Hypothalamus (tissue), 51 donors: ENCODE measurements around the gene HES5.
"Not testable (repeated sequence)": the region's sequence is repeated elsewhere in the genome, so short reads cannot be mapped to it uniquely, and the experiment has no call there.

Experiments
- DNase-seq, 51 donors: peaks; one replicate each; lab custom pipeline; 2025; lab: John Stamatoyannopoulos, UW

The HES5 gene

GRCh38 chr1:2561446-2561845 is 31.4 kb upstream of the HES5 start:
- DNase-seq: no peak

- DNase-seq: peak in 1 of 51 donors; percentile 95
Measured at GRCh38 chr1:2560299-2561073, 30.4 kb upstream of the HES5 start.

- DNase-seq: peak in 1 of 51 donors; percentile 100
Measured at GRCh38 chr1:2559509-2560298, 29.6 kb upstream of the HES5 start.

GRCh38 chr1:2558861-2559260 is 28.8 kb upstream of the HES5 start:
- no peak for DNase-seq

GRCh38 chr1:2558420-2558819 is 28.4 kb upstream of the HES5 start:
- DNase-seq: peak in 1 of 51 donors; percentile 100

GRCh38 chr1:2557482-2558400 is 27.7 kb upstream of the HES5 start:
- DNase-seq: no peak

GRCh38 chr1:2556678-2557481 is 26.8 kb upstream of the HES5 start:
- peak in 1 of 51 donors; percentile 18 for DNase-seq

- DNase-seq: peak in 16 of 51 donors; percentile 13 to 100 (median 32)
Measured at GRCh38 chr1:2556277-2556677, 26.2 kb upstream of the HES5 start, which contains the start of gene TNFRSF14. TNFRSF14 (plus strand) TSS chr1:2556371; CDS start chr1:2556665, 294 bp downstream.

GRCh38 chr1:2555634-2556276 is 25.7 kb upstream of the HES5 start:
- peak in 20 of 51 donors; percentile 7 to 61 (median 38) for DNase-seq

- peak in 5 of 51 donors; percentile 11 to 20 (median 16) for DNase-seq
Measured at GRCh38 chr1:2554621-2555387, 24.7 kb upstream of the HES5 start.

GRCh38 chr1:2553871-2554620 is 24.0 kb upstream of the HES5 start:
- DNase-seq: no peak

GRCh38 chr1:2553076-2553475 is 23.0 kb upstream of the HES5 start:
- not testable (repeated sequence) for DNase-seq

GRCh38 chr1:2552189-2552588 is 22.1 kb upstream of the HES5 start:
- DNase-seq: no peak

- not testable (repeated sequence) for DNase-seq
Measured at GRCh38 chr1:2551544-2551943, 21.5 kb upstream of the HES5 start.

- DNase-seq: not testable (repeated sequence)
Measured at GRCh38 chr1:2550309-2550861, 20.3 kb upstream of the HES5 start.

GRCh38 chr1:2549367-2550029 is 19.4 kb upstream of the HES5 start:
- not testable (repeated sequence) for DNase-seq
